Progenitor cell of endocrine pancreas (in vitro differentiated cells): ENCODE results near the gene TWNK. TPM values are rescaled to one million over a fixed set of nuclear protein-coding genes. Genes with fewer than 3 reads are reported as not detected.

ENCODE experiments used
- DNase-seq: peaks from one replicate; pipeline ENCODE4 v3.0.0; 2021; ENCODE audit warnings: low spot score; ENCODE audit not compliant: unreplicated experiment
- H3K27ac Mint-ChIP-seq: 2 replicates; pipeline ENCODE4 v1.8.0; 2021; ENCODE audit warnings: mild to moderate bottlenecking, moderate library complexity, mixed read lengths
- H3K27me3 Mint-ChIP-seq: 2 replicates; pipeline ENCODE4 v1.8.0; 2021; ENCODE audit warnings: mixed read lengths
- H3K36me3 Mint-ChIP-seq: 2 replicates; pipeline ENCODE4 v1.8.0; 2022; ENCODE audit warnings: mixed read lengths; ENCODE audit not compliant: insufficient read depth
- H3K4me1 Mint-ChIP-seq: 2 replicates; pipeline ENCODE4 v1.8.0; 2021; ENCODE audit warnings: low read depth, mixed read lengths
- H3K4me3 Mint-ChIP-seq: 2 replicates; pipeline ENCODE4 v1.8.0; 2021; ENCODE audit warnings: low read depth, mild to moderate bottlenecking, moderate library complexity, mixed read lengths
- H3K9me3 Mint-ChIP-seq: 2 replicates; pipeline ENCODE4 v1.8.0; 2021; ENCODE audit warnings: low read depth, mixed read lengths
- CTCF ChIP-seq: fragments of 200-600 bp; sonication (generic); IDR thresholded peaks from one replicate; pipeline ENCODE4 v1.5.0; 2021; ENCODE audit warnings: antibody characterized with exemption, mild to moderate bottlenecking; ENCODE audit not compliant: unreplicated experiment
- total RNA-seq: library from RNA; stranded (reverse); gene quantifications from 2 replicates; pipeline ENCODE4 v1.2.1, GENCODE V29; 2021

The TWNK gene
- total RNA-seq, 1 donor from 2014 or later: 13.3 TPM

- peak overlapping the region; percentile 96 for H3K4me3 Mint-ChIP-seq
- H3K9me3 Mint-ChIP-seq: no peaks in the 10 kb centered on the region
- no peaks in the 10 kb centered on the region for H3K27me3 Mint-ChIP-seq
- peaks cover 10% of the 10 kb centered on the region for H3K36me3 Mint-ChIP-seq
- TF ChIP-seq CTCF: no peak
- H3K4me1 Mint-ChIP-seq: peaks cover 15% of the 10 kb centered on the region
- H3K27ac Mint-ChIP-seq: no peak overlapping the region
- DNase-seq: no peak
Observed at GRCh38 chr10:100988166-100988565, 823 bp downstream of the TWNK start.

- Mint-ChIP-seq H3K36me3 (peaks cover 10% of the 10 kb centered on the region), H3K27ac (no peak overlapping the region)
Observed at GRCh38 chr10:100989088-100989487, 1.7 kb downstream of the TWNK start.

GRCh38 chr10:100993986-100994708 is 6.8 kb downstream of the TWNK start:
- TF ChIP-seq CTCF: peak; percentile 71
- no peaks in the 10 kb centered on the region for H3K27me3 Mint-ChIP-seq
- DNase-seq: no peak
- no peak overlapping the region for H3K4me3 Mint-ChIP-seq
- H3K9me3 Mint-ChIP-seq: no peaks in the 10 kb centered on the region
- H3K36me3 Mint-ChIP-seq: peaks cover 12% of the 10 kb centered on the region
- H3K4me1 Mint-ChIP-seq: peaks cover 9% of the 10 kb centered on the region
- peak overlapping the region; percentile 85 for H3K27ac Mint-ChIP-seq

More at GRCh38 chr10:100989088-100989487, 1.7 kb downstream of the TWNK start:
- H3K9me3 Mint-ChIP-seq: no peaks in the 10 kb centered on the region
- peaks cover 15% of the 10 kb centered on the region for H3K4me1 Mint-ChIP-seq
- no peaks in the 10 kb centered on the region for H3K27me3 Mint-ChIP-seq
- no peak overlapping the region for H3K4me3 Mint-ChIP-seq
- TF ChIP-seq CTCF: no peak
- DNase-seq: no peak

DNA sequence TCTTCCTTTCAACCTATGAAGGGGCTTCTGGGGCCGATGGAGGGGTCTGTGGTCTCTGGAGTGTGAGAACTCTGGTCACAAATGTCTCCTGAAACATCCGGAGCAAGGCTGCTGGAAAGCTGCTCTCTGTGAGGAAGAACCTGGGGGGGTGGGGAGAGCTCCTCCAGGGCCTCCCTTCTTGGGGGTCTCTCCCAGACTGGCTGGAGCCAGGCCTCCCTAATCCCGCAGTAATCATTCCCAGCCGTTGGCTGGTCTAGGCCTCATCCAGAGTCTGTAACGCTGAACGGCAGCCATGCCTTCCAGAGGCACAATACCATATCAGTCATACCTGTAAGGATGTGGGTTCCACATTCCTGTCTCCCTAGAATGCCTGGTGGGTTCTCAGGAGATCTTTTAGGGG is 7.8 kb downstream of the TWNK start:
- no peak for DNase-seq
- no peaks in the 10 kb centered on the region for H3K9me3 Mint-ChIP-seq
- no peaks in the 10 kb centered on the region for H3K27me3 Mint-ChIP-seq
- no peak for TF ChIP-seq CTCF
- H3K4me3 Mint-ChIP-seq: peak overlapping the region; percentile 24
- H3K4me1 Mint-ChIP-seq: peaks cover 9% of the 10 kb centered on the region
- peaks cover 12% of the 10 kb centered on the region for H3K36me3 Mint-ChIP-seq
- no peak overlapping the region for H3K27ac Mint-ChIP-seq

DNA sequence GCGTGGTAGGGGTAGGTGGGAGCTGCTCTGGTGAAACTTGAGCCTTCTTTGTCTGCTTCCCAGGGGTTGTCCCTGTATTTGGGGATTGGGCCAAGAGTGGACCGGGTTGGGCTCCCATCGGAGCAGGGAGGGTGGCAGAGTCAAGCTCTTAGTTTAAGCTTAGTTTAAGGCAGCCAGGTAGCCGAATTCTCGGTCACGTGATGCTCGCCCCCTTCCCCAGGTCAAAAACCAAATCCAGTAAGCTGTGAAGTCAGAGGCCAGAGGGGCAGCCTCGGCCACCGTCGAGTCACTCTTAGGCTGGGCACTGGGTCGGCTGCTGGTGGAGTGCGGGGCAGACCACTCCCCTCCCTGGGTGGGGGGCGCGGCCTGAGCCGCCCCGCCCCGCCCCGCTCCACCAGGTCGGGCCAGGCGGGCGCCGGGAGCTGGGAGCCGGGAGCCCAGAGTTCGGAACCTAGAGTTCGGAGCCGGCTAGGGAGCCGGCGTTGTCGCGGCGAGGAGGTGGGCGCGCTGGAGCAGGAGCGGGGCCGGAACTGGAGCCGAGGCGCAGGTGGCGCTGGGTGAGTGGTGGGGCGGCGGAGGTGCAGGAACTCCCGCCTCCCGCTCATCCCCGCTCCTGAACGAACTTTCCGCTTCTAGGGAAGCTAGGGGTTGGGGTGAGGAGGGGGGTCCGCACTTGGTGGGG is 9.5 kb downstream of the TWNK start:
- H3K4me3 Mint-ChIP-seq: peak overlapping the region; percentile 75
- DNase-seq: no peak
- TF ChIP-seq CTCF: no peak
- peak overlapping the region; percentile 92 for H3K27ac Mint-ChIP-seq
- no peaks in the 10 kb centered on the region for H3K9me3 Mint-ChIP-seq
- H3K27me3 Mint-ChIP-seq: no peaks in the 10 kb centered on the region
- peaks cover 3% of the 10 kb centered on the region for H3K36me3 Mint-ChIP-seq
- H3K4me1 Mint-ChIP-seq: peaks cover 16% of the 10 kb centered on the region
